Erythroblast (primary cell): ENCODE measurements around the gene CFAP221.

Experiments used
- DNase-seq, 2 experiments: peaks; one replicate each; lab custom pipeline; 2025; lab: John Stamatoyannopoulos, UW
- GATA1 ChIP-seq: IDR thresholded peaks from 2 replicates; pipeline ENCODE4 v1.6.1; 2011; ENCODE audit warnings: low read depth, mild to moderate bottlenecking, control low read depth, low read length, moderate library complexity
- POLR2A ChIP-seq: IDR thresholded peaks from 2 replicates; pipeline ENCODE4 v1.6.1; 2011; ENCODE audit warnings: mild to moderate bottlenecking, low read length

The CFAP221 gene

DNA sequence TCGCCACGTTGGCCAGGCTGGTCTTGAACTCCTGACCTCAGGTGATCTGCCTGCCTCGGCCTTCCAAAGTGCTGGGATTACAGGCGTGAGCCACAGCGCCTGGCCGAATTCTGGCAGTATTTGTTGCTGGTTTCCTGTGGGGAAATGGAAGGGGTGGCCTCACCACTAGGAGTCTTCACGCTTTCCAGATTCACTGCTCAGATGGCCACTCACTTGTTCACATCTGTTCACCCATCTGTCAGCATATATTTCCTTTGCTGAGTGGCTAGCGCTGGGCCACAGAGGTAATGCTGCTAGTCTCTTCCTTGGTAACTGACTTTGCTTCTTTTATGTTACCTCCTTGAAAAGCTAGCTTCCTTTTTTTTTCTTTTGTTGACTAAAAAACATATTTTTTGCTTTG, 162.0 kb downstream of the CFAP221 start:
- TF ChIP-seq GATA1 (no peak), POLR2A (no peak)
- DNase-seq, result no peak
